ENCODE measurements around the gene CAV2. TPM values are rescaled to one million over a fixed set of nuclear protein-coding genes. Genes with fewer than 3 reads are reported as not detected.

Gene CAV2
- total RNA-seq, 1 donor from 2014 or later, result 86.8 TPM

DNA sequence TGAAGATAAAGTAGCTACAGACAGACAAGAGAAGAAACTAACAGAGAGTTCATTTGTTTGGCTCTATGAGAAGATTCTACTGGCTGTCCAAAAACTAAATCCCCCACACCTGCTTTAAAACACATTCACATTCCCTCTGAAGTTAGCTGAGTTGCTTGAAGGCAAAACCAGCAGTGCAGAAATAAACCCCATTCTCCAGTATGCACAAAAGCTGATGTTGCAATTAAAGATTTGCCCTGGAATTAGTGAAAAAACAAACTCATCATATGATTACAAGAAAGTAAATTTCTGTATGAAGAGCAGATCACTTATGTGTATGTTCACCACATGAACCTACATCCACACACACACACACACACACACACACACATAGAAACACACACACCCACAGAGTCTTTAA lies 16.0 kb downstream of the CAV2 start:
- Mint-ChIP-seq H3K9me3 (ENCODE audit: unreplicated experiment) (no peaks in the 10 kb centered on the region), H3K27me3 (ENCODE audit: unreplicated experiment) (no peaks in the 10 kb centered on the region), H3K36me3 (ENCODE audit: unreplicated experiment) (no peaks in the 10 kb centered on the region), H3K4me1 (ENCODE audit: unreplicated experiment) (peaks cover 39% of the 10 kb centered on the region), H3K4me3 (ENCODE audit: unreplicated experiment) (no peak overlapping the region), H3K27ac (ENCODE audit: unreplicated experiment) (no peak overlapping the region)
- DNase-seq (ENCODE audit: extremely low spot score, unreplicated experiment), result no peak
- no peak for TF ChIP-seq CTCF (IDR thresholded peaks at IDR 0.05)

DNA sequence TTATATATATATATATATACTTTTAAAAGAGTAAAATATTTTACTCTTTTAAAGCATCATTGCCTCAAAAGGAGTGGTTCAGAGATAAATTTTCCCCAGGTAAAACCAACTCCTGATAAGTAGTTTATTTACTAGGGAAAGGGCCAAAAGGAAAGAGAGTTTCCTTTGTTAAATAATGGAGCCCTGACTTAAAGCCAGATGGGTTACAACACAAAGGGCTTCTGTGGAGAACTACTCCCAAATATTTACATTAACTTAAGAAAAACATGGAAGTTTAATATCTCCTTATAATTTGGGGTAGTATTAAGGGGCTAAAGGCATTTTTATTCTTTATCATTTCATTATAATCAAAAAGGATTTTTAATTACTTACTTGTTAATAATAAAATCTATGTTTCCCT lies 16.8 kb downstream of the CAV2 start:
- no peak for TF ChIP-seq CTCF (IDR thresholded peaks at IDR 0.05)
- Mint-ChIP-seq H3K27ac (ENCODE audit: unreplicated experiment) (no peak overlapping the region), H3K9me3 (ENCODE audit: unreplicated experiment) (no peaks in the 10 kb centered on the region), H3K4me1 (ENCODE audit: unreplicated experiment) (peaks cover 37% of the 10 kb centered on the region), H3K4me3 (ENCODE audit: unreplicated experiment) (no peak overlapping the region), H3K36me3 (ENCODE audit: unreplicated experiment) (no peaks in the 10 kb centered on the region), H3K27me3 (ENCODE audit: unreplicated experiment) (no peaks in the 10 kb centered on the region)
- DNase-seq (ENCODE audit: extremely low spot score, unreplicated experiment), result no peak

DNA sequence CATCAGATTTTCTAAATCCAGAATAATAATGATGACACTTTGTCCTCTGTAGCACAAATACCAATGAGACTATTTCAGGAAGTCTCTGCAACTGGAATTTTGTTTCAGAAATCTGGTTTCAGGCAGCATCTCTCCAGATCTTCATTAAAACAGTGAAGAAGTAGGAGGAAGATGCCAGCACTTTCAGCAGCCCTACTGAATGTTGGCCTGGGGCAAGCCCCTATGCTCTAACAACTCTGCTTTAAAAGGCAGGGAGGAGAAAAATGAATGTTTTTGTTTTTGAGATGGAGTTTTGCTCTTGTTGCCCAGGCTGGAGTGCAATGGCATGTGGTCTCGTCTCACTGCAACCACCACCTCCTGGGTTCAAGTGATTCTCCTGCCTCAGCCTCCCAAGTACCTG lies 18.1 kb downstream of the CAV2 start:
- TF ChIP-seq CTCF (IDR thresholded peaks at IDR 0.05), result no peak
- Mint-ChIP-seq H3K4me1 (ENCODE audit: unreplicated experiment) (peaks cover 37% of the 10 kb centered on the region), H3K4me3 (ENCODE audit: unreplicated experiment) (no peak overlapping the region), H3K36me3 (ENCODE audit: unreplicated experiment) (no peaks in the 10 kb centered on the region), H3K27me3 (ENCODE audit: unreplicated experiment) (no peaks in the 10 kb centered on the region), H3K9me3 (ENCODE audit: unreplicated experiment) (no peaks in the 10 kb centered on the region), H3K27ac (ENCODE audit: unreplicated experiment) (peak overlapping the region; percentile 50)
- DNase-seq (ENCODE audit: extremely low spot score, unreplicated experiment), result no peak

GRCh38 chr7:116518961-116519360 lies 19.4 kb downstream of the CAV2 start:
- no peak for TF ChIP-seq CTCF (IDR thresholded peaks at IDR 0.05)
- DNase-seq (ENCODE audit: extremely low spot score, unreplicated experiment), result no peak
- H3K9me3 Mint-ChIP-seq (ENCODE audit: unreplicated experiment), result no peaks in the 10 kb centered on the region
- no peaks in the 10 kb centered on the region for H3K27me3 Mint-ChIP-seq (ENCODE audit: unreplicated experiment)
- no peaks in the 10 kb centered on the region for H3K36me3 Mint-ChIP-seq (ENCODE audit: unreplicated experiment)
- H3K4me1 Mint-ChIP-seq (ENCODE audit: unreplicated experiment), result peaks cover 41% of the 10 kb centered on the region
- H3K4me3 Mint-ChIP-seq (ENCODE audit: unreplicated experiment), result no peak overlapping the region
- H3K27ac Mint-ChIP-seq (ENCODE audit: unreplicated experiment), result no peak overlapping the region

- Mint-ChIP-seq H3K4me1 (ENCODE audit: unreplicated experiment) (peaks cover 43% of the 10 kb centered on the region), H3K4me3 (ENCODE audit: unreplicated experiment) (no peak overlapping the region), H3K36me3 (ENCODE audit: unreplicated experiment) (no peaks in the 10 kb centered on the region), H3K9me3 (ENCODE audit: unreplicated experiment) (no peaks in the 10 kb centered on the region), H3K27me3 (ENCODE audit: unreplicated experiment) (no peaks in the 10 kb centered on the region), H3K27ac (ENCODE audit: unreplicated experiment) (peak overlapping the region; percentile 99)
- TF ChIP-seq CTCF (IDR thresholded peaks at IDR 0.05), result no peak
- DNase-seq (ENCODE audit: extremely low spot score, unreplicated experiment), result no peak
Observed at GRCh38 chr7:116521046-116521664, 21.6 kb downstream of the CAV2 start.
